H1 (cell line): ENCODE measurements around the gene SLC12A4. TPM values are rescaled to one million over a fixed set of nuclear protein-coding genes. Genes with fewer than 3 reads are reported as not detected.

ENCODE experiments used
- BCL11A ChIP-seq, 2 experiments: IDR thresholded peaks; one replicate each; pipeline ENCODE4 v1.6.1; 2011; ENCODE audit warnings: low read depth in 2 of 2, low read length in 2 of 2, mild to moderate bottlenecking in 2 of 2
- BRCA1 ChIP-seq: IDR thresholded peaks from 2 replicates; pipeline ENCODE4 v1.6.1; 2012; ENCODE audit warnings: low read depth, low read length, improper control_type of control experiment
- CHD2 ChIP-seq: IDR thresholded peaks from 2 replicates; pipeline ENCODE4 v1.6.1; 2012; ENCODE audit warnings: low read length, improper control_type of control experiment
- EP300 ChIP-seq, 2 experiments: IDR thresholded peaks; 1 replicate in 1 of 2; 2 replicates in 1 of 2; pipeline ENCODE4 v1.6.1; 2011 to 2012; ENCODE audit warnings: low read depth in 2 of 2, low read length in 2 of 2, mild to moderate bottlenecking in 2 of 2, borderline replicate concordance in 1 of 2, inconsistent platforms in 1 of 2, moderate library complexity in 1 of 2
- EZH2 ChIP-seq: fragments of 200-600 bp; sonication (generic); IDR thresholded peaks from 2 replicates; pipeline ENCODE4 v1.7.1; 2012; ENCODE audit warnings: low read depth, mild to moderate bottlenecking, moderate library complexity, low read length, inconsistent platforms; ENCODE audit not compliant: severe bottlenecking
- FOSL1 ChIP-seq: IDR thresholded peaks from 2 replicates; pipeline ENCODE4 v1.6.1; 2011; ENCODE audit warnings: mild to moderate bottlenecking, low read depth, low read length, moderate library complexity; ENCODE audit not compliant: insufficient read depth
- JUN ChIP-seq: IDR thresholded peaks from 2 replicates; pipeline ENCODE4 v1.6.1; 2011; ENCODE audit warnings: low read depth, mild to moderate bottlenecking, improper control_type of control experiment, low read length
- PHF8 ChIP-seq: fragments of 200-600 bp; sonication (generic); conservative IDR thresholded peaks from 2 replicates; pipeline ENCODE4 v1.7.1; 2012; ENCODE audit warnings: low read depth, mild to moderate bottlenecking, inconsistent platforms, low read length, moderate library complexity
- RBBP5 ChIP-seq: IDR thresholded peaks from 2 replicates; pipeline ENCODE4 v1.7.1; 2012; ENCODE audit warnings: low read depth, mild to moderate bottlenecking, inconsistent platforms, low read length, moderate library complexity, borderline replicate concordance
- SAP30 ChIP-seq: fragments of 300-600 bp; sonication (generic); IDR thresholded peaks from 2 replicates; pipeline ENCODE4 v1.7.1; 2012; ENCODE audit warnings: low read length, moderate library complexity, mild to moderate bottlenecking, inconsistent platforms; ENCODE audit not compliant: insufficient read depth, insufficient replicate concordance
- SIRT6 ChIP-seq: IDR thresholded peaks from one replicate; pipeline ENCODE4 v1.7.1; 2012; ENCODE audit warnings: low read length, inconsistent platforms
- polyA plus RNA-seq, 7 experiments: library from polyadenylated mRNA; depleted of rRNA in 3 of 7; stranded (reverse) in 5 of 7; unstranded in 2 of 7; fragments of >200 nt in 5 of 7; fragments of 200-250 nt in 2 of 7; gene quantifications; 1 replicate in 5 of 7; 2 replicates in 1 of 7; 4 replicates in 1 of 7; pipeline versions ENCODE4 v1.2.1 to v1.2.3, GENCODE V29; 2011 to 2013; ENCODE audit warnings: missing spikeins in 2 of 7, mixed read lengths in 2 of 7
- total RNA-seq: library from RNA; stranded (reverse); fragmentation: NEBNext Ultra II Directional; extraction: Animal tissue kit (Norgen Biotek cat#: 25700); gene quantifications from 2 replicates; pipeline ENCODE4 v1.2.1, GENCODE V29; 2021
- TF ChIP-seq, protein P1 (sequence below): fragments of 300-600 bp; sonication (generic); IDR thresholded peaks from 2 replicates; pipeline ENCODE4 v1.7.1; 2012; ENCODE audit warnings: low read length, moderate library complexity, mild to moderate bottlenecking, inconsistent platforms; ENCODE audit not compliant: insufficient replicate concordance

Gene SLC12A4
- total and polyA plus RNA-seq, 2 of the 8 experiments (the other 6 are each of a cell fraction or from before 2014, with no cell fraction given): 41.3 to 49.3 TPM

- TF ChIP-seq, protein P1, sequence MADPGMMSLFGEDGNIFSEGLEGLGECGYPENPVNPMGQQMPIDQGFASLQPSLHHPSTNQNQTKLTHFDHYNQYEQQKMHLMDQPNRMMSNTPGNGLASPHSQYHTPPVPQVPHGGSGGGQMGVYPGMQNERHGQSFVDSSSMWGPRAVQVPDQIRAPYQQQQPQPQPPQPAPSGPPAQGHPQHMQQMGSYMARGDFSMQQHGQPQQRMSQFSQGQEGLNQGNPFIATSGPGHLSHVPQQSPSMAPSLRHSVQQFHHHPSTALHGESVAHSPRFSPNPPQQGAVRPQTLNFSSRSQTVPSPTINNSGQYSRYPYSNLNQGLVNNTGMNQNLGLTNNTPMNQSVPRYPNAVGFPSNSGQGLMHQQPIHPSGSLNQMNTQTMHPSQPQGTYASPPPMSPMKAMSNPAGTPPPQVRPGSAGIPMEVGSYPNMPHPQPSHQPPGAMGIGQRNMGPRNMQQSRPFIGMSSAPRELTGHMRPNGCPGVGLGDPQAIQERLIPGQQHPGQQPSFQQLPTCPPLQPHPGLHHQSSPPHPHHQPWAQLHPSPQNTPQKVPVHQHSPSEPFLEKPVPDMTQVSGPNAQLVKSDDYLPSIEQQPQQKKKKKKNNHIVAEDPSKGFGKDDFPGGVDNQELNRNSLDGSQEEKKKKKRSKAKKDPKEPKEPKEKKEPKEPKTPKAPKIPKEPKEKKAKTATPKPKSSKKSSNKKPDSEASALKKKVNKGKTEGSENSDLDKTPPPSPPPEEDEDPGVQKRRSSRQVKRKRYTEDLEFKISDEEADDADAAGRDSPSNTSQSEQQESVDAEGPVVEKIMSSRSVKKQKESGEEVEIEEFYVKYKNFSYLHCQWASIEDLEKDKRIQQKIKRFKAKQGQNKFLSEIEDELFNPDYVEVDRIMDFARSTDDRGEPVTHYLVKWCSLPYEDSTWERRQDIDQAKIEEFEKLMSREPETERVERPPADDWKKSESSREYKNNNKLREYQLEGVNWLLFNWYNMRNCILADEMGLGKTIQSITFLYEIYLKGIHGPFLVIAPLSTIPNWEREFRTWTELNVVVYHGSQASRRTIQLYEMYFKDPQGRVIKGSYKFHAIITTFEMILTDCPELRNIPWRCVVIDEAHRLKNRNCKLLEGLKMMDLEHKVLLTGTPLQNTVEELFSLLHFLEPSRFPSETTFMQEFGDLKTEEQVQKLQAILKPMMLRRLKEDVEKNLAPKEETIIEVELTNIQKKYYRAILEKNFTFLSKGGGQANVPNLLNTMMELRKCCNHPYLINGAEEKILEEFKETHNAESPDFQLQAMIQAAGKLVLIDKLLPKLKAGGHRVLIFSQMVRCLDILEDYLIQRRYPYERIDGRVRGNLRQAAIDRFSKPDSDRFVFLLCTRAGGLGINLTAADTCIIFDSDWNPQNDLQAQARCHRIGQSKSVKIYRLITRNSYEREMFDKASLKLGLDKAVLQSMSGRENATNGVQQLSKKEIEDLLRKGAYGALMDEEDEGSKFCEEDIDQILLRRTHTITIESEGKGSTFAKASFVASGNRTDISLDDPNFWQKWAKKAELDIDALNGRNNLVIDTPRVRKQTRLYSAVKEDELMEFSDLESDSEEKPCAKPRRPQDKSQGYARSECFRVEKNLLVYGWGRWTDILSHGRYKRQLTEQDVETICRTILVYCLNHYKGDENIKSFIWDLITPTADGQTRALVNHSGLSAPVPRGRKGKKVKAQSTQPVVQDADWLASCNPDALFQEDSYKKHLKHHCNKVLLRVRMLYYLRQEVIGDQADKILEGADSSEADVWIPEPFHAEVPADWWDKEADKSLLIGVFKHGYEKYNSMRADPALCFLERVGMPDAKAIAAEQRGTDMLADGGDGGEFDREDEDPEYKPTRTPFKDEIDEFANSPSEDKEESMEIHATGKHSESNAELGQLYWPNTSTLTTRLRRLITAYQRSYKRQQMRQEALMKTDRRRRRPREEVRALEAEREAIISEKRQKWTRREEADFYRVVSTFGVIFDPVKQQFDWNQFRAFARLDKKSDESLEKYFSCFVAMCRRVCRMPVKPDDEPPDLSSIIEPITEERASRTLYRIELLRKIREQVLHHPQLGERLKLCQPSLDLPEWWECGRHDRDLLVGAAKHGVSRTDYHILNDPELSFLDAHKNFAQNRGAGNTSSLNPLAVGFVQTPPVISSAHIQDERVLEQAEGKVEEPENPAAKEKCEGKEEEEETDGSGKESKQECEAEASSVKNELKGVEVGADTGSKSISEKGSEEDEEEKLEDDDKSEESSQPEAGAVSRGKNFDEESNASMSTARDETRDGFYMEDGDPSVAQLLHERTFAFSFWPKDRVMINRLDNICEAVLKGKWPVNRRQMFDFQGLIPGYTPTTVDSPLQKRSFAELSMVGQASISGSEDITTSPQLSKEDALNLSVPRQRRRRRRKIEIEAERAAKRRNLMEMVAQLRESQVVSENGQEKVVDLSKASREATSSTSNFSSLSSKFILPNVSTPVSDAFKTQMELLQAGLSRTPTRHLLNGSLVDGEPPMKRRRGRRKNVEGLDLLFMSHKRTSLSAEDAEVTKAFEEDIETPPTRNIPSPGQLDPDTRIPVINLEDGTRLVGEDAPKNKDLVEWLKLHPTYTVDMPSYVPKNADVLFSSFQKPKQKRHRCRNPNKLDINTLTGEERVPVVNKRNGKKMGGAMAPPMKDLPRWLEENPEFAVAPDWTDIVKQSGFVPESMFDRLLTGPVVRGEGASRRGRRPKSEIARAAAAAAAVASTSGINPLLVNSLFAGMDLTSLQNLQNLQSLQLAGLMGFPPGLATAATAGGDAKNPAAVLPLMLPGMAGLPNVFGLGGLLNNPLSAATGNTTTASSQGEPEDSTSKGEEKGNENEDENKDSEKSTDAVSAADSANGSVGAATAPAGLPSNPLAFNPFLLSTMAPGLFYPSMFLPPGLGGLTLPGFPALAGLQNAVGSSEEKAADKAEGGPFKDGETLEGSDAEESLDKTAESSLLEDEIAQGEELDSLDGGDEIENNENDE: no peak
- TF ChIP-seq EP300 (IDR thresholded peaks at IDR 0.05; ENCODE audit: borderline replicate concordance in 1 of 2, low read depth in 2 of 2, low read length in 2 of 2) (no peak), BRCA1 (no peak), PHF8 (no peak), JUN (no peak), FOSL1 (no peak), EZH2 (no peak), BCL11A (IDR thresholded peaks at IDR 0.05; ENCODE audit: low read depth in 2 of 2, low read length in 2 of 2) (no peak), CHD2 (no peak), RBBP5 (no peak), SAP30 (no peak), SIRT6 (no peak)
These were observed 18.8 kb downstream of the SLC12A4 start (continued) for GRCh38 chr16:67949645-67950044.
